ENCODE results near the gene PRTG.
"Not testable (repeated sequence)": the region's sequence is repeated elsewhere in the genome, so short reads cannot be mapped to it uniquely, and the experiment has no call there.

Gene PRTG

DNA sequence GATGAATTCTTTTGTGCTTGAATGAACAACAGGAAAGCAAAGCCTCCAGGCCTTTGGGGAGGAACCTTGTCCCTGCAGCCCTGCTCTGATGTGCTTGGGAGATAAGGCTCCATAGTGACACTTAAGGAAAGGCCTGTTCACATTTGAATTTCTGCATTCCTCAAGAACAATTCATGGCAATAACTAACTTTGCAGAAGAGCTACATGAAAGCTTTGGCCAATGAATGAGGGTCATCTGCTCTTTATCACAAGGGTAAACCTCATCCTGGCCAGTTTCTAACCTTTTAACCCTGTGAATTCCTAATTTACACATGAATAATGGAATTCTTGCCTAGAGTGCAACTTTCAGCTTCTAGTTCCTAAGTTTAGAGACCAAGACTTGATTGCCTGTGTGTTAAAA is 5.6 kb downstream of the PRTG start (continued):
- TF ChIP-seq TOX (CRISPR knock-in tag; IDR thresholded peaks at IDR 0.05; ENCODE audit: borderline replicate concordance) (peak; percentile 8; the same call in 1 of the 2 replicates), ZC3H10 (CRISPR knock-in tag; IDR thresholded peaks at IDR 0.05) (no peak), TCF4 (CRISPR knock-in tag; IDR thresholded peaks at IDR 0.05; ENCODE audit: borderline replicate concordance) (0 out of 2 replicates have a peak, but pooled peaks have one; percentile 42), PPARA (CRISPR knock-in tag; IDR thresholded peaks at IDR 0.05; ENCODE audit: borderline replicate concordance) (no peak), ARNTL (CRISPR knock-in tag; IDR thresholded peaks at IDR 0.05; ENCODE audit: borderline replicate concordance, low read depth) (no peak), ZNF565 (CRISPR knock-in tag; conservative IDR thresholded peaks at IDR 0.05; ENCODE audit: low read depth) (no peak)
- TF ChIP-seq, protein P1, sequence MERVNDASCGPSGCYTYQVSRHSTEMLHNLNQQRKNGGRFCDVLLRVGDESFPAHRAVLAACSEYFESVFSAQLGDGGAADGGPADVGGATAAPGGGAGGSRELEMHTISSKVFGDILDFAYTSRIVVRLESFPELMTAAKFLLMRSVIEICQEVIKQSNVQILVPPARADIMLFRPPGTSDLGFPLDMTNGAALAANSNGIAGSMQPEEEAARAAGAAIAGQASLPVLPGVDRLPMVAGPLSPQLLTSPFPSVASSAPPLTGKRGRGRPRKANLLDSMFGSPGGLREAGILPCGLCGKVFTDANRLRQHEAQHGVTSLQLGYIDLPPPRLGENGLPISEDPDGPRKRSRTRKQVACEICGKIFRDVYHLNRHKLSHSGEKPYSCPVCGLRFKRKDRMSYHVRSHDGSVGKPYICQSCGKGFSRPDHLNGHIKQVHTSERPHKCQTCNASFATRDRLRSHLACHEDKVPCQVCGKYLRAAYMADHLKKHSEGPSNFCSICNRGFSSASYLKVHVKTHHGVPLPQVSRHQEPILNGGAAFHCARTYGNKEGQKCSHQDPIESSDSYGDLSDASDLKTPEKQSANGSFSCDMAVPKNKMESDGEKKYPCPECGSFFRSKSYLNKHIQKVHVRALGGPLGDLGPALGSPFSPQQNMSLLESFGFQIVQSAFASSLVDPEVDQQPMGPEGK (CRISPR knock-in tag; IDR thresholded peaks at IDR 0.05; ENCODE audit: borderline replicate concordance): 0 out of 2 replicates have a peak, but pooled peaks have one; percentile 31

- peak; percentile 15; the same call in 1 of the 3 replicates for ATAC-seq
- TF ChIP-seq CSDC2 (CRISPR knock-in tag; IDR thresholded peaks at IDR 0.05) (no peak), ZNF70 (CRISPR knock-in tag; IDR thresholded peaks at IDR 0.05) (no peak), BACH2 (CRISPR knock-in tag; IDR thresholded peaks at IDR 0.05; ENCODE audit: borderline replicate concordance) (no peak), ARNTL (CRISPR knock-in tag; IDR thresholded peaks at IDR 0.05; ENCODE audit: borderline replicate concordance, low read depth) (no peak), PPARA (CRISPR knock-in tag; IDR thresholded peaks at IDR 0.05; ENCODE audit: borderline replicate concordance) (no peak), ZFP30 (CRISPR knock-in tag; IDR thresholded peaks at IDR 0.05) (no peak), OSR1 (CRISPR knock-in tag; IDR thresholded peaks at IDR 0.05) (no peak), ESRRG (CRISPR knock-in tag; IDR thresholded peaks at IDR 0.05) (no peak), ISL1 (CRISPR knock-in tag; IDR thresholded peaks at IDR 0.05) (no peak), SNAI2 (CRISPR knock-in tag; IDR thresholded peaks at IDR 0.05) (no peak), TOX (CRISPR knock-in tag; IDR thresholded peaks at IDR 0.05; ENCODE audit: borderline replicate concordance) (no peak), ZFP3 (CRISPR knock-in tag; IDR thresholded peaks at IDR 0.05) (no peak), GLIS3 (CRISPR knock-in tag; IDR thresholded peaks at IDR 0.05) (no peak)
- TF ChIP-seq, protein P2, sequence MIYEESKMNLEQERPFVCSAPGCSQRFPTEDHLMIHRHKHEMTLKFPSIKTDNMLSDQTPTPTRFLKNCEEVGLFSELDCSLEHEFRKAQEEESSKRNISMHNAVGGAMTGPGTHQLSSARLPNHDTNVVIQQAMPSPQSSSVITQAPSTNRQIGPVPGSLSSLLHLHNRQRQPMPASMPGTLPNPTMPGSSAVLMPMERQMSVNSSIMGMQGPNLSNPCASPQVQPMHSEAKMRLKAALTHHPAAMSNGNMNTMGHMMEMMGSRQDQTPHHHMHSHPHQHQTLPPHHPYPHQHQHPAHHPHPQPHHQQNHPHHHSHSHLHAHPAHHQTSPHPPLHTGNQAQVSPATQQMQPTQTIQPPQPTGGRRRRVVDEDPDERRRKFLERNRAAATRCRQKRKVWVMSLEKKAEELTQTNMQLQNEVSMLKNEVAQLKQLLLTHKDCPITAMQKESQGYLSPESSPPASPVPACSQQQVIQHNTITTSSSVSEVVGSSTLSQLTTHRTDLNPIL (CRISPR knock-in tag; IDR thresholded peaks at IDR 0.05; ENCODE audit: low read depth): no peak
- TF ChIP-seq, protein P1 (CRISPR knock-in tag; IDR thresholded peaks at IDR 0.05; ENCODE audit: borderline replicate concordance): no peak
These were observed 6.2 kb downstream of the PRTG start for GRCh38 chr15:55736756-55737155.

DNA sequence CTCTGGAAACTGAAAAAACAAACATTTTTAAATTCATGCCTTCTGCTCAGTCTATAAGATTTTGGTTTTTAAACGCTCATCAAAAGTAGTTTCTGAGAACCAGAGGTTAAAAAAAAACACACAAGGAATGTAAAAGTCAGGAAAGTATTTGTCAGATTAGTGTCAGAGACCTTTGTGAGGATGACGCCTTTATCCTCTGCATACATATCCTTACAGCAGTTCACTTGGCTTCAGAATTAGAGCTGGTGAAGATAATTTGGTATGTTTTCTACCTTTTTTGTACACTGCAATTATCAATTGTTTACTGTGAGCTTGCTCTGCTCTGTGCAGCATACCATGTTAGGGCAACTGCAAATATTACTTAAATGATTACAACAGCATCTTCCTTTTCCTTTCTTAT is 8.3 kb downstream of the PRTG start:
- no peak for TF ChIP-seq ISL1 (CRISPR knock-in tag; IDR thresholded peaks at IDR 0.05)
- no peak for TF ChIP-seq ESRRG (CRISPR knock-in tag; IDR thresholded peaks at IDR 0.05)

GRCh38 chr15:55733461-55733860 is 9.5 kb downstream of the PRTG start:
- ATAC-seq: not testable (repeated sequence)

More for the DNA sequence above, 8.3 kb downstream of the PRTG start:
- ATAC-seq: no peak; the same call in 2 of the 3 replicates

DNA sequence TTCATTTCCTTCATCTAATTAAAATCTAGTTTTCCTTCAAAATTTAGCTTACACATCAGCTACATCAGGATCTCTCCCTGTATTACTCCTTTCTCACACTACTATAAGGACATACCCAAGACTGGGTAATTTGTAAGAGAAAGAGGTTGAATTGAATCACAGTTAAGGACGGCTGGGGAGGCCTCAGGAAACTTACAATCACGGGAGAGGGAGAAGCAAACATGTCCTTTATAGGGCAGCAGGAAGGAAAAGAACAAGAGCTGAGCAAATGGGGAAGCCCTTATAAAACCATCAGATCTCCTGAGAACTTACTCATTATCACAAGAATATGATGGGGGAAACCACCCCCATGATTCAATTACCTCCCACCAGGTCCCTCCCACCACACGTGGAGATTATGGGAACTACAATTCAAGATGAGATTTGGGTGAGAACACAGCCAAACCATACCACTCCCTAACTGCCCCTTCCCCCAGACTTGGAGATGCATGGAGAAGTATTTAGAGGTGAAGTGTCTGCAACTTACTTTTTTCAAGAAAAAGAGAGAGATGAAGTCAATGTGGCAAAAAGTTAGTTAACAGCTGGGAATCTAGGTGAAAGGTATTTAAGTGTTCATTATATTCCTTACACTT is 21.3 kb downstream of the PRTG start:
- TF ChIP-seq, protein P3, sequence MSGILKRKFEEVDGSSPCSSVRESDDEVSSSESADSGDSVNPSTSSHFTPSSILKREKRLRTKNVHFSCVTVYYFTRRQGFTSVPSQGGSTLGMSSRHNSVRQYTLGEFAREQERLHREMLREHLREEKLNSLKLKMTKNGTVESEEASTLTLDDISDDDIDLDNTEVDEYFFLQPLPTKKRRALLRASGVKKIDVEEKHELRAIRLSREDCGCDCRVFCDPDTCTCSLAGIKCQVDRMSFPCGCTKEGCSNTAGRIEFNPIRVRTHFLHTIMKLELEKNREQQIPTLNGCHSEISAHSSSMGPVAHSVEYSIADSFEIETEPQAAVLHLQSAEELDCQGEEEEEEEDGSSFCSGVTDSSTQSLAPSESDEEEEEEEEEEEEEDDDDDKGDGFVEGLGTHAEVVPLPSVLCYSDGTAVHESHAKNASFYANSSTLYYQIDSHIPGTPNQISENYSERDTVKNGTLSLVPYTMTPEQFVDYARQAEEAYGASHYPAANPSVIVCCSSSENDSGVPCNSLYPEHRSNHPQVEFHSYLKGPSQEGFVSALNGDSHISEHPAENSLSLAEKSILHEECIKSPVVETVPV (CRISPR knock-in tag; IDR thresholded peaks at IDR 0.05): no peak
- TF ChIP-seq ZC3H10 (CRISPR knock-in tag; IDR thresholded peaks at IDR 0.05): no peak
- no peak for TF ChIP-seq ZNF565 (CRISPR knock-in tag; conservative IDR thresholded peaks at IDR 0.05; ENCODE audit: low read depth)
- no peak for TF ChIP-seq ZNF70 (CRISPR knock-in tag; IDR thresholded peaks at IDR 0.05)
- no peak for TF ChIP-seq OSR1 (CRISPR knock-in tag; IDR thresholded peaks at IDR 0.05)
- no peak for TF ChIP-seq CSDC2 (CRISPR knock-in tag; IDR thresholded peaks at IDR 0.05)
- no peak for TF ChIP-seq ISL1 (CRISPR knock-in tag; IDR thresholded peaks at IDR 0.05)
- no peak for TF ChIP-seq BACH2 (CRISPR knock-in tag; IDR thresholded peaks at IDR 0.05; ENCODE audit: borderline replicate concordance)
- TF ChIP-seq TCF4 (CRISPR knock-in tag; IDR thresholded peaks at IDR 0.05; ENCODE audit: borderline replicate concordance): no peak
- TF ChIP-seq, protein P1 (CRISPR knock-in tag; IDR thresholded peaks at IDR 0.05; ENCODE audit: borderline replicate concordance): no peak
- TF ChIP-seq, protein P4, sequence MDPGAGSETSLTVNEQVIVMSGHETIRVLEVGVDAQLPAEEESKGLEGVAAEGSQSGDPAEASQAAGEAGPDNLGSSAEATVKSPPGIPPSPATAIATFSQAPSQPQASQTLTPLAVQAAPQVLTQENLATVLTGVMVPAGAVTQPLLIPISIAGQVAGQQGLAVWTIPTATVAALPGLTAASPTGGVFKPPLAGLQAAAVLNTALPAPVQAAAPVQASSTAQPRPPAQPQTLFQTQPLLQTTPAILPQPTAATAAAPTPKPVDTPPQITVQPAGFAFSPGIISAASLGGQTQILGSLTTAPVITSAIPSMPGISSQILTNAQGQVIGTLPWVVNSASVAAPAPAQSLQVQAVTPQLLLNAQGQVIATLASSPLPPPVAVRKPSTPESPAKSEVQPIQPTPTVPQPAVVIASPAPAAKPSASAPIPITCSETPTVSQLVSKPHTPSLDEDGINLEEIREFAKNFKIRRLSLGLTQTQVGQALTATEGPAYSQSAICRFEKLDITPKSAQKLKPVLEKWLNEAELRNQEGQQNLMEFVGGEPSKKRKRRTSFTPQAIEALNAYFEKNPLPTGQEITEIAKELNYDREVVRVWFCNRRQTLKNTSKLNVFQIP (CRISPR knock-in tag; IDR thresholded peaks at IDR 0.05; ENCODE audit: borderline replicate concordance, low read depth): no peak
- no peak for ATAC-seq
